Large intestine (tissue), 3 donors: ENCODE data around the gene DDX10. TPM values are rescaled to one million over a fixed set of nuclear protein-coding genes. Genes with fewer than 3 reads are reported as not detected.

Experiments used
- DNase-seq, 2 donors: peaks; one replicate each; pipeline versions ENCODE4 v3.0.0 to v3.0.0-alpha.2; 2013
- H3K27ac ChIP-seq: one replicate; pipeline ENCODE4 v1.5.1; 2013; ENCODE audit warnings: low read length
- H3K27me3 ChIP-seq: 2 replicates; pipeline ENCODE4 v1.6.1; 2013; ENCODE audit warnings: low read length; ENCODE audit not compliant: control insufficient read depth, insufficient read depth
- H3K36me3 ChIP-seq: 2 replicates; pipeline ENCODE4 v1.6.1; 2013; ENCODE audit warnings: low read length; ENCODE audit not compliant: control insufficient read depth, insufficient read depth
- H3K4me1 ChIP-seq: one replicate; pipeline ENCODE4 v1.6.1; 2013; ENCODE audit warnings: low read length; ENCODE audit not compliant: control insufficient read depth, insufficient read depth
- H3K4me3 ChIP-seq: one replicate; pipeline ENCODE4 v1.5.1; 2013; ENCODE audit warnings: low read length
- H3K9me3 ChIP-seq: one replicate; pipeline ENCODE4 v1.6.1; 2013; ENCODE audit warnings: mild to moderate bottlenecking, low read depth, low read length, moderate library complexity; ENCODE audit not compliant: control insufficient read depth
- WGBS: methylation state at CpG from one replicate; pipeline ENCODE4 v1.1.5; 2013; ENCODE audit warnings: low lambda C conversion rate; ENCODE audit not compliant: insufficient coverage; 5-methylcytosine and 5-hydroxymethylcytosine counted together
- polyA plus RNA-seq: library from polyadenylated mRNA; unstranded; fragments of 120-200 nt; gene quantifications from one replicate; pipeline ENCODE4 v1.2.1, GENCODE V29; 2013

The DDX10 gene
- polyA plus RNA-seq, 1 donor, result 17.8 TPM

DNA sequence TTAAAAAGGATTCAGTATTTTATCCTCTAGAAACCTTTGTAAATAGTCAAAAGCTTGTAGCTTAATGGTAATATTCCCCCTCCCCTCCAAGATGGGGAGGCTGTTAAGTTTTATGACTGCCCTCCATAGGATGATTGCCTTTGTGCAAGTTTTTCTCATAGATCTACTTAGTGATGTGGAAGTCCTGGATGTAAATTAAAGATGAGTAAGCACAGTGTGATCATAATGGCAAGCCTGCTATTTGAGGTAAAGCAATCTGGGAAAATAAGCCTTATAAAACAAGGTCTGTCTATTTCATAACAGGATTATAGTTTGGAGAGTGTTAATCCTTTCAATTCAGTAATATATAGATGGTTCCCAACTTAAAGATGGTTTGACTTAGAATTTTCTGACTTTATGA, 216.3 kb downstream of the DDX10 start:
- Histone ChIP-seq H3K4me1 (no peaks in the 10 kb centered on the region), H3K9me3 (no peaks in the 10 kb centered on the region), H3K36me3 (no peaks in the 10 kb centered on the region), H3K27ac (no peak overlapping the region), H3K4me3 (no peak overlapping the region), H3K27me3 (no peaks in the 10 kb centered on the region)
- DNase-seq, result no peak

DNA sequence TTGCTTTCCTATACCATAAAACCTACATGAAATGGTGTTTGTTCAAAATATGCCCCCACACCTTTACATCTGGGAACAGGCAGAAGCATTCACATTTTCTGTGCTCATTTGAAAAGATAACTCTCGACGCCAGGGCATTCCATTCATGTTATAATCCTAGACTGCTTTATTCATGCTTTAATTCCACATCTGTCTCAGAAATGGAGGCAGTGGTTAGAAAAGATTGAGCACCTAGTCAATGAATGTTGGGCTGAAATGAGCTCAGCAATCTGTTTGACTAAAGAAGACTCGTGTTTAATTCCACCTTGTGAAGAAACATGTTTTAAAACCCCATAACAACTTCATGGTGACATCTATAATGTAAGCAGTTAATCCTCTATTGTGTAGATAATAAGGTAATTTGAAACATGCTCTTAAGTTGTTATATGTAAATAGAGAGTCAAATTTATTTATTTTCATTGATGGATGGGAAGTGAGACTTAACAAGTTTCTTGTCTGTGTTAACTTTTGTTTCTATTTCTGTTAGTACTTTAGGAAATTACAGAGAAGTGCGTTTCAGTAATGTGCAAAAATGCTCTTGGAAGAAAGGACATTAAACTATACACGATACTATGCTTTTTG, 217.5 kb downstream of the DDX10 start:
- no peaks in the 10 kb centered on the region for H3K27me3 ChIP-seq
- H3K9me3 ChIP-seq, result no peaks in the 10 kb centered on the region
- DNase-seq, result no peak
- no peaks in the 10 kb centered on the region for H3K4me1 ChIP-seq
- no peak overlapping the region for H3K4me3 ChIP-seq
- 73% methylated on average over 2 of the region's 5 CpGs for WGBS
- H3K27ac ChIP-seq, result no peak overlapping the region
- no peaks in the 10 kb centered on the region for H3K36me3 ChIP-seq

- WGBS, result 100% methylated on average over 2 of the region's 2 CpGs
These were observed 221.3 kb downstream of the DDX10 start for GRCh38 chr11:108886005-108886659.

DNA sequence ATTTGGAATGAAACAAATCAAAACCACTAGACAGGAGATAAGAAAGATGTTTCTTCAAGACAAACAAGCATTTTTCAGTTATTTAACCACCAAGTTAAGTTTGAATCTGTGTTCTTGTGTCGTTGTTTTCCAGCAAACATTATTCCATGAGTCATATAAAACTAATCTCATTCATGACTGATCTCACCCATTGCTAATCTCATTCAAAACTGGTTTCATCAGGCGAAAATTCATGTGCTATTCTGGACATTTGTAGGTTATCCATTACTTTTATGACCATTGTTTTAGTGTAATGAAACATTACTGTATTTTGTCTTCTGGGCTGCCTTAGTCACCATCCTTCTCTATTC, 221.8 kb downstream of the DDX10 start:
- no peak for DNase-seq
- H3K9me3 ChIP-seq, result no peaks in the 10 kb centered on the region
- H3K27me3 ChIP-seq, result no peaks in the 10 kb centered on the region
- H3K36me3 ChIP-seq, result no peaks in the 10 kb centered on the region
- no peak overlapping the region for H3K27ac ChIP-seq
- H3K4me3 ChIP-seq, result no peak overlapping the region
- WGBS, result no CpG with 5 or more reads among the region's 2 CpGs
- H3K4me1 ChIP-seq, result no peaks in the 10 kb centered on the region

More at GRCh38 chr11:108886005-108886659, 221.3 kb downstream of the DDX10 start:
- no peaks in the 10 kb centered on the region for H3K27me3 ChIP-seq
- H3K4me1 ChIP-seq, result no peaks in the 10 kb centered on the region
- H3K9me3 ChIP-seq, result no peaks in the 10 kb centered on the region
- DNase-seq, result no peak
- no peak overlapping the region for H3K4me3 ChIP-seq
- H3K36me3 ChIP-seq, result no peaks in the 10 kb centered on the region
- no peak overlapping the region for H3K27ac ChIP-seq

DNA sequence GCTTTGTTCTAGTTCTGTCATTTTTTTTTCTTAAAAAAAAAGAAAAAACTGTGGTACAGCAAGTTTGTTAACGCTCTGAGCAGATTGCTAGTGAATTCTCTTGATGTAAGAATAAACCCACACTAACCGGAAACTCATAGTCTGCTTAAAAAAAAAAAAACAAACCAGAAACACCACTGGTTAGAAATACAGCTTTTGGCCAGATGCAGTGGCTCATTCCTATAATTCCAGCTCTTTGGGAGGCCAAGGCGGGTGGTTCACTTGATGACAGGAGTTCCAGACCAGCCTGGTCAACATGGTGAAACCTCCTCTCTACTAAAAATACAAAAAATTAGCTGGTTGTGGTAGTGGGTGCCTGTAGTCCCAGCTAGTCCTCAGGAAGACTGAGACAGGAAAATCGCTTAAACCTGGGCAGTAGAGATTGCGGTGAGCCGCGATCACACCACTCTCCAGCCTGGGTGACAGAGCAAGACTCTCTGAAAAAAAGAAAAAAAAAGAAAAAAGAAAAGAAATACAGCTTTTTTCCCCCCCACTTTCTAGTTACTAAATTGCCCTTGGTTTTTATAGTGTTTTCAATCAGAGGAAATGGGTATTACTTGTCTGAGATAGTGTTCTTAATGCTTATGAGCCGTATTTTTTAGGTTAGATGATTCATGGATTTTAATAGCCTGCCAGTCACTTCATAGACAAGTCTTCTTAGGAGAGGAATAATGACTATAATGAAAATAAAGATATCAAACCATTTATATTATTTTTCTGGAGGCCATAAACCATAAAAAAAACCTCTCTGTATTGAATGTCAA, 222.8 kb downstream of the DDX10 start:
- H3K27ac ChIP-seq, result no peak overlapping the region
- H3K36me3 ChIP-seq, result no peaks in the 10 kb centered on the region
- H3K9me3 ChIP-seq, result no peaks in the 10 kb centered on the region
- WGBS, result 100% methylated on average over 1 of the region's 8 CpGs
- no peak for DNase-seq
- H3K4me3 ChIP-seq, result no peak overlapping the region
- H3K27me3 ChIP-seq, result no peaks in the 10 kb centered on the region
- H3K4me1 ChIP-seq, result no peaks in the 10 kb centered on the region

GRCh38 chr11:108890482-108891105, 225.7 kb downstream of the DDX10 start:
- no peaks in the 10 kb centered on the region for H3K36me3 ChIP-seq
- H3K9me3 ChIP-seq, result no peaks in the 10 kb centered on the region
- no peak overlapping the region for H3K27ac ChIP-seq
- H3K4me1 ChIP-seq, result no peaks in the 10 kb centered on the region
- H3K27me3 ChIP-seq, result no peaks in the 10 kb centered on the region
- WGBS, result 87% methylated on average over 3 of the region's 5 CpGs
- no peak for DNase-seq
- no peak overlapping the region for H3K4me3 ChIP-seq

DNA sequence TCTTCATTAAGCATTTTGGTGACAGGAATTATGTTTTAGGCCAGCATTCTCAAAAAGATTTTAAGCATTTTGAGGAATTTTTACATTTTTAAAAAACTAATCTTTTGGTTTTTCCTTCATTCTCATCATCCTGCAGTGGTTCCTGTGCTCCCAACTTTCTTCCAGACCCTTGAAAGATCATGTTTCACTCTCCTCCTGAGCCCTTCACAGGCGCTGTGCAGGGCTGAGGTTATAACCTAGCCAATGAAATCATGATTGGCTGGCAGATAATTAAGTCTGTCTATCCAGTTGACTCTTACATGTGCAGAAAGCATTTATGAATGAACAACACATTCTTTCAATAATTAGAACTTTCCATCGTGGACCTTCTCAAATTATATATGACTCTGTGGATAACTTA, 226.3 kb downstream of the DDX10 start:
- Histone ChIP-seq H3K27ac (no peak overlapping the region), H3K9me3 (no peaks in the 10 kb centered on the region), H3K36me3 (no peaks in the 10 kb centered on the region), H3K27me3 (no peaks in the 10 kb centered on the region), H3K4me3 (no peak overlapping the region), H3K4me1 (no peaks in the 10 kb centered on the region)
- WGBS, result 80% methylated on average over 1 of the region's 2 CpGs
- no peak for DNase-seq

- H3K4me3 ChIP-seq, result no peak overlapping the region
- H3K27ac ChIP-seq, result no peak overlapping the region
- WGBS, result 89% methylated on average over 2 of the region's 7 CpGs
- no peak for DNase-seq
- H3K4me1 ChIP-seq, result no peaks in the 10 kb centered on the region
- no peaks in the 10 kb centered on the region for H3K36me3 ChIP-seq
- no peaks in the 10 kb centered on the region for H3K9me3 ChIP-seq
- no peaks in the 10 kb centered on the region for H3K27me3 ChIP-seq
These were observed 227.1 kb downstream of the DDX10 start for GRCh38 chr11:108891909-108892511.

DNA sequence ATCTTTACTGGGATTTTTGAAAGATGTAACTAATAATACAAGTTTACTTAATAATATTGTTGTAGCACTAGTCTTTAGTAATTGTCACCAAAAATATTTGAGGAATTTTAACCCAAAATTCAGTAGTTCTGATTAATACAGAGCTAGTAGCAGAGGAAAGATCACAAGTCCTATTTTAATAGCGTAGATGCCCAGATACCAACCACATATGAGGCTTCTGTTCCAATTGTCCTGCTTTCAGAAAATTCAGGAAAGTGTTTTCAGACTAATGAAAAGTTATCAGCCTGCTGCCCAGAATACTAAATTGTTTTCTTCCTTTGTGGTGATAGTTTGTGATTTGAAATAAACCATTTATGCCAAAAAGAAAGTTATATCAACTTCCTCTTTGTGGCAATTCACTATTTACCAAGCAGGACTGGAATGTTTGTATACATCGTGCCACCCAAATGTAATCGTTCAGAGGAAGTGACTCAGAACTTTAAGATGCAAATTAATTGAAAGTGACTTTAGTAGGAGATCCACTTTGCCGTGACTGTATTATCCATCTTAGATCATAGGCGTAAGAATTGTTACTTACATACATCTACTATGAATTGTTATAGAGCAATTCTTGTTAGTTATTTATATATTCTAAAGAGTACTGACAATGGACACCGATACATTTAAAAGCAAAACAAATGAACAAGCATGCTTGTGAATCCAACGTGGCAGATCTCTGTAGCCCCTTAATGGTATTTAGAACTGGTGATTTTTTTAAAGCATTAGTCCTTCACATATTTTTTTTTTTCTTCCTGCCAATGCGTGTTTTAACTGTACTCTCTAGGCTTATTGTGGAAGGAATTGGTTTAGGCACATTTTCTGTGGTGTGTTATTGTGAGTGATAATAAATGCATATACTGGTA, 231.0 kb downstream of the DDX10 start:
- H3K36me3 ChIP-seq, result no peaks in the 10 kb centered on the region
- no peaks in the 10 kb centered on the region for H3K4me1 ChIP-seq
- H3K27me3 ChIP-seq, result no peaks in the 10 kb centered on the region
- no CpG with 5 or more reads among the region's 8 CpGs for WGBS
- H3K9me3 ChIP-seq, result no peaks in the 10 kb centered on the region
- H3K4me3 ChIP-seq, result no peak overlapping the region
- no peak overlapping the region for H3K27ac ChIP-seq
- no peak for DNase-seq
